Hepatocyte (in vitro differentiated cells): ENCODE data around the gene COL4A2.

Experiments
- EZH2 ChIP-seq: fragments of 200-600 bp; sonication (generic); IDR thresholded peaks from 2 replicates; pipeline ENCODE4 v1.6.1; 2016; ENCODE audit warnings: antibody characterized with exemption, mild to moderate bottlenecking, borderline replicate concordance
- TF ChIP-seq, protein P1 (sequence below): fragments of 200-600 bp; sonication (generic); IDR thresholded peaks from 2 replicates; pipeline ENCODE4 v1.5.1; 2016; ENCODE audit warnings: antibody characterized with exemption, mild to moderate bottlenecking; ENCODE audit not compliant: poor library complexity

DNA sequence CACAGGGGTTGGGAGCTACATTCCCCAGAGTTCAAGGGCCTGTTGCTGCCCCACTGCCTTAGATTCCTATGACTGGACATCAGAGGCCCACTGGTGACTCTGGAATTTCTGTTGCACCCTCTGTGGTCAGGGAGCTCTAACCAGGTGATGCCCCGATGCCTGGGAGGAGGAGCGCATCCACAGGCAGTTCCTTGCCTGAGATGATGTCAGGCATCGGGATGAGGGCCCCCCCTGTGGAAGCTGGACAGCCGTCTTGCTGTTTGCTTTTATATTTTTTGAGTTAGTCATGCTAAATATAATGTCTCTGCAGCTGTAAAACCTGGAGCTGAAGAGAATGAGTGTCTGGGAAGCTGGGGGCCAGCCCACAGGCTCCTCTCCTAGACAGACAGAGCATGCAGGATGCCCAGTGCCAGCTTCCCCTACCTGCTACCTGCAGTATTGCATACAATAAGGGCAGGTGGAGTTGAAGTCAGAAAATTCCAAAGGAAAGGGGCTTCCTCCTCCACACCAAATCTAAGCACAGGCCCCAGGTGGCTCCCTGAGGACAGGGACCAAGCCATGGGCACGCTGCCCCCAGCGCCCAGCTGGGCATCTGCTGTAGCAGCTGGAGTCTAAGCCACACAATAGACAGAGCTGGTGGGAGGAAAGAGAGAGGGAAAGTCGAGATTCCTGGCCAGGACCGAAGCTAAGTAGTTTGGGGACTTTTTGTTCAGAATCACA, 16.2 kb downstream of the COL4A2 start:
- TF ChIP-seq, protein P1, sequence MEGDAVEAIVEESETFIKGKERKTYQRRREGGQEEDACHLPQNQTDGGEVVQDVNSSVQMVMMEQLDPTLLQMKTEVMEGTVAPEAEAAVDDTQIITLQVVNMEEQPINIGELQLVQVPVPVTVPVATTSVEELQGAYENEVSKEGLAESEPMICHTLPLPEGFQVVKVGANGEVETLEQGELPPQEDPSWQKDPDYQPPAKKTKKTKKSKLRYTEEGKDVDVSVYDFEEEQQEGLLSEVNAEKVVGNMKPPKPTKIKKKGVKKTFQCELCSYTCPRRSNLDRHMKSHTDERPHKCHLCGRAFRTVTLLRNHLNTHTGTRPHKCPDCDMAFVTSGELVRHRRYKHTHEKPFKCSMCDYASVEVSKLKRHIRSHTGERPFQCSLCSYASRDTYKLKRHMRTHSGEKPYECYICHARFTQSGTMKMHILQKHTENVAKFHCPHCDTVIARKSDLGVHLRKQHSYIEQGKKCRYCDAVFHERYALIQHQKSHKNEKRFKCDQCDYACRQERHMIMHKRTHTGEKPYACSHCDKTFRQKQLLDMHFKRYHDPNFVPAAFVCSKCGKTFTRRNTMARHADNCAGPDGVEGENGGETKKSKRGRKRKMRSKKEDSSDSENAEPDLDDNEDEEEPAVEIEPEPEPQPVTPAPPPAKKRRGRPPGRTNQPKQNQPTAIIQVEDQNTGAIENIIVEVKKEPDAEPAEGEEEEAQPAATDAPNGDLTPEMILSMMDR: no peak
- TF ChIP-seq EZH2: no peak
